Stimulated activated CD4-positive, alpha-beta T cell treated with anti-CD3 and anti-CD28 coated beads, Interleukin-4, amount 100 ng/mL, for 24 hours (primary cell): ENCODE data around the gene SPDYC.
"Not testable (repeated sequence)": the region's sequence is repeated elsewhere in the genome, so short reads cannot be mapped to it uniquely, and the experiment has no call there.

ENCODE experiments used
- DNase-seq: peaks from one replicate; pipeline ENCODE4 v3.0.0-alpha.2; 2020

SPDYC gene

DNA sequence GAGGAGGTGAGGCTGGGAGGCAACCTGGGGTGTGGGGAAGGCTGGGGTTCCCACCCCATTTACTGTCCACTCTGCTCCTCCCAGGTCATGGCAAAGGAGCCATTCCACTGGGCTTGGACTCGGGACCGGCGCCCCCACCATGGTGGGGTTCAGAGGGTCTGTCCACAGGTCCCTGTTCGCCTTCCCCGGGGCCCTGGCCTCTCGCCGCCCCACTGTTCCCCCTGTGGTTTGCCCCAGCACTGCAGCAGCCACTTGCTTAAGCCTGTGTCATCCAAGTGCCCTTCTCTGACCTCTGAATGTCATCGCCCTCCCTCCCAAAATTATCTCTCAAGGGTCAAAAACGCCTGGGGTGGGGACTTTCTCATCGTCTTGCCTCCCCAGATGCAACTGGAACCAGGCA, 2.6 kb downstream of the SPDYC start:
- DNase-seq, result no peak

DNA sequence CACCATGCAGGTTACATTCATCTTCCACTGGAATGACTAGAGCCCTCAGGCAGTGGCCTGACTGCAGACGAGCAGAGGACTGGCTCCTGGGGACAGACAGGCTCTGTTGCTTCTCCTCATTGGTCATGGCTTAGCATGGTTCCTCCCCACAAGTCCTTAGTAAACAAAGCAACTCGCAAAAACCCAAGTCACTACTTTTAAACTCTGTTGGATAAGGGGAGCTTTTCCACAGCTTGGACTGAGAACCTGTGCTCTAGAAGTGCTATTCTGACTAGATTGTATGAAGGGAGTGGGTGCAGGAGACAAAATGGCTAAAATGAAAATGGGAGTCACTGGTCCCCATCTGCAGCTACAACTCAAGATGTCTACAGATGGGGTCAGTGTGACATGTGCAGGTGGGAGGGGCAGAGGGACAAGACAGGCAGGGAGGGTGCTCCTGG, 4.6 kb downstream of the SPDYC start:
- not testable (repeated sequence) for DNase-seq

DNA sequence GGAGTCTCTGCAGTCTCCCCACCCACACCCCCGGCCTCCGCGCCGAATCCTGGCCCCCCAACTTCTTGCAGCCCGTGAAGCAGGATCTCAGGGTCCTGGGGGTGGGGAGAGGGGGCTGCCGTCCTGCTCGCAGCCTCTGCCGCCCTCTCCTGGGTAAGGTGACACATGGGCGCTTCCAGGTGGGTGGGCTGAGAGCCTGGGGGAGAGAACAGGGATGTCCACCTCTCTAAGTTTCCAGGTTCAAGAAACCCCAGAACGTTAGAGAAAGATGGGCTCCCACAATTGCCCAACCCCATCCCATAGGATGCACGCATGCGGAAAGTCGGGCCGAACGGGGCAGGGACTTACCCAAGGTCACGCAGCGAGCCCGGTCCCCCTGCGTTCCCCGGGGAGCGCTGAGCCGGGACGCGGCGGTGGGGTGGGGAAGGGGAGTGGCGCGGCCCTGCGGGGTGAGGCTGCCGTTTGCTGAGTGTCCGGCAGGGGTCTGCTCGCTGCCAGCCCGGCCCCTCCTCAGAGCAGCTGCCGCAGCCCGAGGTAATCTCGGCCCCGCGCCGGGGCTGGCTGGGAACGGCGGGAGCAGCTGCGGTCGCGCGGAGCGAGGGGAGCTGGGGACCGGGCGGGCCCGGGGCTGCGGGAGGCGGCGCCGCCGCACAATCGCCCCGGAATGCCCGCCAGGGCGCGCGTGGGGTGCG, 11.0 kb downstream of the SPDYC start:
- peak; percentile 57 for DNase-seq

DNA sequence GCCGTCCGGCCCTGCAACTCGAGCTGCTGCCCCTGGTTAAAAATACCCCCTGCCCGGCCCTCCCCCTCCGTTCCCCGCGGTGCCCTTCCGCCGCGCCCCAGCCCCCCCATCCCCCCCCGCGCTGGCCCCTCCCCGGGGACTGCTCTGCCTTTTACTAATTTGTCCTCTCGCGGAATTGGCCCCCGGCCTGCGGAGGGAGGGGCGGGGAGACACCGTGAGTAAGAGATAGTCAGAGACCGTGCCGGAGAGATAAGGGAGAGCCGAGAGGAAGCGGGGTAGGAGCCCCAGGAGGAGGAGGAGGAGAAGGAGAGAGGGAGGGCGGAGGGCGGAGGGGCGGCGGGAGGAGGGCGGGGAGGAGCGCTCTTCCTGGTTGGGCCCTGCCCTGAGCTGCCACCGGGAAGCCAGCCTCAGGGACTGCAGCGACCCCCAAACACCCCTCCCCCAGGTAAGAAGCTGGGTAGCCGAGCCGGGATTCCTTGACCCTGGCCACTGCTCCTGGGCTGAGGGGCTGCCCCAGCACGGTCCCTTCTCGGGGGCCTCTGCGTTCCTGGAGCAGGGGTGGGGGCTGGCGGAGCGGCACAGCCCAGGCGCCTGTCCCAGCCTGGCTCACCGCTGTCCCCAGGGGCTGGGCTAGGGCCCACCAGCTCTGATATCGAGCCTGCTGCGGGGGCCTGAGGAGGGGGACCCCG, 11.7 kb downstream of the SPDYC start, which contains the start of gene CAPN1:
Gene CAPN1 (plus strand): TSS at position 360 of the 689 bp plus-strand sequence. CDS start 774 bp downstream, outside the sequence.
- DNase-seq, result peak; percentile 83

DNA sequence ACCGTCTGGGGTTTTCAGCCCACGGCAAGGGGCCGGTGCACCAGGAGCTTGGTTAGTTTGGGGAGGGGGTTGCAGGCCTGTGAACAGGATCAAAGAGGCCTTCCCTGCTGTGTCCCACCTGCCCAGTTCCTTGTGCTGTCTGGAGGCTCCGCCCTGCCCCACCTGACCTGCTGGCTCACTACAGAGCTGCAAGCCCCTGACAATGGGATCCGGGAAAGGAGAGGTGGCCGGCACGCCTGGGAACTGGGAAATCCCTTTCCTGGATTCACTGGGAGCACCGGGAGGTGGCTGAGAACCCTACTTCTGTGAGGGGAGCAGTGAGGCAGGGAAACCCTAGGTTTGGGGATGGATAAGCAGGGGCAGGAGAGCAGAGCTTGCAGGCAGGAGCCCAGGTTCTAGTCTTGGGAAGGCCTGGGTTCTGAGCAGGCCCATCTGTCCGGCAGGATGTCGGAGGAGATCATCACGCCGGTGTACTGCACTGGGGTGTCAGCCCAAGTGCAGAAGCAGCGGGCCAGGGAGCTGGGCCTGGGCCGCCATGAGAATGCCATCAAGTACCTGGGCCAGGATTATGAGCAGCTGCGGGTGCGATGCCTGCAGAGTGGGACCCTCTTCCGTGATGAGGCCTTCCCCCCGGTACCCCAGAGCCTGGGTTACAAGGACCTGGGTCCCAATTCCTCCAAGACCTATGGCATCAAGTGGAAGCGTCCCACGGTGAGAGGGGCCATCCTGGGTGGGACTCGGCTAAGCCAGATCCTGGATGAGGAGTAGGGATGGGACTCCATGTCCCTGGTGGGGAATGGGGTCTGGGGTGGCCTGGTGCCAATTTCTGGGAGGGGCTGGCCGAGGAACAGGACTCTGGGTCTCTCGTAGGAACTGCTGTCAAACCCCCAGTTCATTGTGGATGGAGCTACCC, 12.5 kb downstream of the SPDYC start:
- DNase-seq, result no peak

DNA sequence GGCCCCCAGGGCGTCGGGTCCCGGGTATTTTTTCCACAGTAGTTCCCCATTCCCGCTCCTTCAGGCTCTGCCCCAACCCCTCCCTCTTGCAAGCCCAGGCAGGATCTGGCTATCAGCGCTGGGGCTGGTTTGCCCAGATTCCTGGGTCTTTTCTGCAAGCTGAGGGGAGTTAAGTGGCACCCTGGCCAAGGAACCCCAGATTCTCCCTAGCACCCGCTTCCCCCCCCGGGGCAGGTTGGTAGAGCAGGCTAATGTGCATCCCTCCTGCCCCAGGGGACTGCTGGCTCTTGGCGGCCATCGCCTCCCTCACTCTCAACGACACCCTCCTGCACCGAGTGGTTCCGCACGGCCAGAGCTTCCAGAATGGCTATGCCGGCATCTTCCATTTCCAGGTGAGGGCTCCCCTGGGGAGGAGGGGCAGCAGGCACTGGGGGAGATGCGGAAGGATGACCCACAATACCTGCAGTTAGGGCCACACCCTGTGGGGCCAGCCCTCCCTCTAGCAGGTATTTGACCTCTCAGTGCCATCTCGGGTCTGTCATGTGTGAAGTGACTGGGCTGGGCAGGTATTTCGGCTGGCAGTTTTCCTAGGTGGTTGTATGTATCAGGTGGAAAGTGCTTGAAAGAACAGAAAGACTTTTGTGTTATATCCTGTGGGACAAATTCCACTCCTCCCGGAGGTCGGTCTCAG, 13.3 kb downstream of the SPDYC start:
- DNase-seq, result no peak

DNA sequence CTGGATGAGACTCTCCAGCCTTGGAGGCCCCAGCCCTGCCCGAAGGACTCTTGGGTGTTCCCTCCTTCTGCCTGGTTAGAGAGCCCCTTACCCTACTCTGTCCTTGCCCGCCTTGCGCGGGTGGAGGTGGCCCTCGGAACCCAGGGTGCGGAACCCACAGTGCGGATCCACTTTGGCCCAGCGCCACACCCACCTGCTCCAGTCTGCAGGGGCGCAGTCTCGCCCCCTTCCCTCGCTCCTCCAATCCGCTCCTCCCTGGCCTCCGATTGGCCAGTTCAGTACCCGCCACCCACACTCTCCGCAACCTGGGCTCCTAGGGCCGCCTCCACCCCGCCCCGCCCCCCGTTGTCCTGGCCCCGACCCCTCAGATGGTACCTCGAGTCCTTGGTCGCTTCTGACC, 14.1 kb downstream of the SPDYC start:
- no peak for DNase-seq

DNA sequence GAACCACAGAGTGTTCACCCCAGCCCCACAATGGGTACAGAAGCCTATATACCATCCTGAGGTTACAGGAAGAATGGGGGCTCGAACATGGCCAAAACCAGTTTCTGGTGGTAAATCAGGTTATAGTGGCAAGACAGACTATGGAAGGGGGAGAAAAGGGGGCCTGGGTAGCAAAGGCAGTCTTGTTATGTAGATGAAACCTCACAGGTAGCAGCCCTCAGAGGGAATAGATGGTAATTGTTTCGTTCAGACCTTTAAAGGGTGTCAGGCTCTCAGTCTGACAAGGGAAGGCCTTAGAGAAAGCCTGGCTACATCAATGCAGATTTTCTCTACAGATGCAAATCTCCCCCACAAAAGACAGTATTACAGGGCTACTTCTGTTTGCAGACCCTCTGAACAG, 15.1 kb downstream of the SPDYC start:
- DNase-seq, result no peak

DNA sequence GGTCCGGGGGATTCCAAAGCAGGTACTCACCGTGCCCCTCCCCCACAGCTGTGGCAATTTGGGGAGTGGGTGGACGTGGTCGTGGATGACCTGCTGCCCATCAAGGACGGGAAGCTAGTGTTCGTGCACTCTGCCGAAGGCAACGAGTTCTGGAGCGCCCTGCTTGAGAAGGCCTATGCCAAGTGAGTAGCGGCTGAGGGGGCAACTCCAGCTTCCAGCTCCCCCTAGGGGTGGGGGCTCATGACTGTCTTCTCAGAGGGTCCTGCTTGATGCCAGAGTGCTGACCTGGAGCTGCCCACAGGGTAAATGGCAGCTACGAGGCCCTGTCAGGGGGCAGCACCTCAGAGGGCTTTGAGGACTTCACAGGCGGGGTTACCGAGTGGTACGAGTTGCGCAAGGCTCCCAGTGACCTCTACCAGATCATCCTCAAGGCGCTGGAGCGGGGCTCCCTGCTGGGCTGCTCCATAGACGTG, 15.9 kb downstream of the SPDYC start:
- no peak for DNase-seq

DNA sequence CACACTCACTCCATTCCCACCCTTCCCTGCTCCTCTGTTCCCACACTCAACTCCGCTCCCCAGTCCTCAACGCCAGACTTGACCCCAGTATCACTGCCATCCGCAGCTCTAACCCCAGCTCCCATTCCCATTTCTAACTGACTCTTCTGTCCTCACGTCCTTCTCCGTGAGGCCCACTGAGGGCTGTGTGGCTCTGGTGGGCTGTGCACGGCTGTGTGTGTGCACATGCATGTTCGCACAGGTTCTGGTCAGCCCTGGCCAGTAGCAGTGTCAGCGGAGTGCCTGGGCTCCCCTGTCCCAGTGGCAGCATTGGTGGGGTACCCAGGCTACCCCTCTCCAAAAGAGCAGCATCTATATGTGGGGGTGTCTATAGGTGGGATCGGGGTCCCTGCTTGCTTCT, 16.7 kb downstream of the SPDYC start:
- DNase-seq, result no peak

DNA sequence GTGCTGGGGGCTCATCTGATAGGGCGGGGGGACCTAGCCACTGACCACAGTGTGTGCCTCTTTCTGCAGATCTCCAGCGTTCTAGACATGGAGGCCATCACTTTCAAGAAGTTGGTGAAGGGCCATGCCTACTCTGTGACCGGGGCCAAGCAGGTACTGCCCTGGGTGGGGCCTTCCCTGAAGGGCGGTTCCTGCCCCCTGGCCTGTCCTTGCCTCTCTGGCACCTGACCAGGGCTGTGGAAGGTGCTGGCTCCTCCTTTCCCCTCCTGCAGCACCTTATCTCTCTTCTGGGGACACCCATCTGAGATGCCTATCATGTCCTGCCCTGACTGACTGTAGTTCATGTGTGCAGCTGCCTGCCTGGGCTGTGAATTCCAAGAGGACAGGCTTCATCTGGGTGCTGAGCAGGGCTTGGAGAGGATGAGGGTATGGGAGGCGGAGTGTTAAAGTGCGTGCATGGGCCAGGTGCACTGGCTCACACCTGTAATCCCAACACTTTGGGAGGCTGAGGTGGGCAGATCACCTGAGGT, 17.2 kb downstream of the SPDYC start:
- DNase-seq, result no peak

DNA sequence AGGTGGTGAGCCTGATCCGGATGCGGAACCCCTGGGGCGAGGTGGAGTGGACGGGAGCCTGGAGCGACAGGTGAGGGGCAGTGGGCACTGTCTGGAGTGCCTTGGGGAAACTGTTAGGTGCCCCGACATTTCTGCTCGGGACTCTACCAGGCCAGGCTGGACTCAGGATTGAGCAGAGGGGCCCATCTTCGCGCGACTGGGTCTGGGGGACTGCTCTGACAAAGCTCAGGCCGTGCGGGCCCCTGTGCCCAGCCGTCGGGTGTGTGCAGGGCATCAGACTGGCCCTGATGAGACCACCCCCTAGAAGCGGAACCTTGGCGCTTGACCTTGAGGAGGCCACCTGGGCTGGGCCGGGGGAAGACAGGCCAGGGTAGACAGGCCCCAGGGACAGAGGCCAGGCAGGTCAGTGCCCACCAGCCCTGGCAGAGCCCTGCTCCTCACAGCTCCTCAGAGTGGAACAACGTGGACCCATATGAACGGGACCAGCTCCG, 18.0 kb downstream of the SPDYC start:
- no peak for DNase-seq

DNA sequence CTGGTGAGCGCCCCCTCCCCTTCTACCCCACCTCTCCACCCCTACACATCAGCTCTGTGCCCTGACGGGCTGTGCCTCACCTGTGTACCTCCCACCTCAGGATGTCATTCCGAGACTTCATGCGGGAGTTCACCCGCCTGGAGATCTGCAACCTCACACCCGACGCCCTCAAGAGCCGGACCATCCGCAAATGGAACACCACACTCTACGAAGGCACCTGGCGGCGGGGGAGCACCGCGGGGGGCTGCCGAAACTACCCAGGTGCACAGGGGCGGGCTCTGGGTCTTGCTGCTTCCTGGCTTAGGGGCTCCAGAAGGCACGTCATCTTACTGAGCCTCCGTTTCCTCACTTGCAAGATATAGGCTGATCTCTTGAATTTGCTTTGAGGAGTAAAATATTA, 18.5 kb downstream of the SPDYC start:
- DNase-seq, result no peak

DNA sequence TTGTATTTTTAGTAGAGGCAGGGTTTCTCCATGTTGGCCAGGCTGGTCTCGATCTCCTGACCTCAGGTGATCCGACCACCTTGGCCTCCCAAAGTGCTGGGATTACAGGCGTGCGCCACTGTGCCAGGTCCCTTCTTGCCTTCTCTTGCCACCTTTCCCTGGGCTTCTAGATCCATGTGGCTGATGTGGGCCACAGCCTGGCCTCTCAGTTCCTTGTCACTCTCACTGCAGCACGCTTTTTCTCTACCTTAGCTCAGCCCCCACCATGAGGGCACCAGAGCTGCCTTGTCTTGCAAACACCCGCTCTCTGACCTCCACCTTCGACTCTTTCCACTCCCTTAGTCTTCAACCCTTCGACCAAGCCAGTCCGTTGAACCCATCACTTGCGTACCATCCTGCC, 19.2 kb downstream of the SPDYC start:
- DNase-seq, result no peak

DNA sequence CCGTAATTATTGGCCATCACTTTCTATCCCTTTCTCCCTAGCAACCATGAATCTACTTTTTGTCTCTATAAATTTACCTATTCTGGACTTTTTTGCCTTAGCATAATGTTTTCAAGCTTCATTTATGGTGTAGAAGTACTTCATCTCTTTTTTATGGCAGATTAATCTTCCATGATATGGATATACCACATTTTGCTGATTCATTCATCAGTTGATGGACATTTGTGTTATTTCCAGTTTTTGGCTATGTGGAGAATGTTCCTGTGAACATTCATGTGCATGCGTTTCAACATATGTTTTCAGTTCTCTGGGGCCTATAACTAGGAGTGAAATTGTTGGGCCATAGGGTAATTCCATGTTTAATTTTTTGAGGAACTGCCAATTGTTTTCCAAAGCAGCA, 24.5 kb downstream of the SPDYC start:
- DNase-seq, result no peak

DNA sequence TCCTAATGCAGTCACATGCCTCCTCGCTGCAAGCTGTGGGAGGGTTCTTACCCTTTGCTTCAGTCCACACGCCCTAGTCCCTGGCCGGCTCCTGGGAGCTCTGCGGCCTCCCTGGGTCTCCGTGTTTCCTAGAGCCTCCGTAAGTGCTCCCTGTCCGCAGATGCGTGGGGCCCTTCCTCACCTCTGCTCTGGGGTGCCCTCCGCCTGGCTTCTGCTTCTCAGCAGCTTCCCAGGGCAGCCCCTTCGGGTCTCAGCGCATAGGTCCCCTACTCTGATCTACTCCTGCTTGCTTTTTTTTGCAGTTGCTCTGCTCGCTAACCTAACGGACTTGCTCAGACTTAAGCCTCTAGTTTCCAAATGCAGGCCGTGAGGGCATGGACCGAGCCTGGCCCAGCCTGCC, 34.1 kb downstream of the SPDYC start:
- DNase-seq, result no peak

DNA sequence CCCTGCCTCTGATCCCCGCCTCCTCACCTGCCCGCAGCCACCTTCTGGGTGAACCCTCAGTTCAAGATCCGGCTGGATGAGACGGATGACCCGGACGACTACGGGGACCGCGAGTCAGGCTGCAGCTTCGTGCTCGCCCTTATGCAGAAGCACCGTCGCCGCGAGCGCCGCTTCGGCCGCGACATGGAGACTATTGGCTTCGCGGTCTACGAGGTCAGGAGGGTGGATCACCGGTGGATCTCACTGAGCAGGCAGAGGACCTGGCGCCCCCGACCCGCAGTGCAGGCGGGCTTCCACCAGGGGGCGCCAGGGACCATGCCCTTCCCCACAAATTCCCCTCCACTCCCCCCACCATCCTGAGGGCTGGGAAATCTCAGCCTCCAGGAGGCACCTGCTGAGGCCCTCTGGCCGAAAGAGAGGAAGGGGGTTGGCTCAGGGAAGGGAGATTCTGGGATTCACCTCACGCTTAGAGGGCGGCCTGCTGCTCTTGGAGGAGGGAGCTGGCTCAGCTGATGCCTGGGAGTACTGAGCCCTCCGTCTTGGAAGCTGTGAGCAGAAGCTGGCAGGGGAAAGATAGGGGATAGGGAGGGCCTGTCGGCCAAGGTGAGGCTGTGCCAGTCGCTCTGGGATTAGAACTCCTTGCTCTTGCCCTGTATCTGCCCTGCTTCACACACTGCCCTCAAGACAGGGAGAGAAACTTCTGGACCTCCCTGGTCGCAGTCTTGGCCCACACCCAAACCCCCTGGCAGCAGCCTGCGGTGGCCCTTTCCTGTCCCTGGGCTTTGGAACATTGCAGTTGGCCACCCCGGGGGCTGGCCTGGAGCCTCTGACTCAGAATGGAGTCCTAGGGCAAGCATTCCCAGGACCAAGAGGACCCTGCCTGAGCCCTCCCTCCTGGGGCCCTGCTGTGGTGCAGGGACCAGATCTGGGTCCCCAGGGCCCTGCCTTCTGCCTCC, 34.9 kb downstream of the SPDYC start:
- peak; percentile 47 for DNase-seq

DNA sequence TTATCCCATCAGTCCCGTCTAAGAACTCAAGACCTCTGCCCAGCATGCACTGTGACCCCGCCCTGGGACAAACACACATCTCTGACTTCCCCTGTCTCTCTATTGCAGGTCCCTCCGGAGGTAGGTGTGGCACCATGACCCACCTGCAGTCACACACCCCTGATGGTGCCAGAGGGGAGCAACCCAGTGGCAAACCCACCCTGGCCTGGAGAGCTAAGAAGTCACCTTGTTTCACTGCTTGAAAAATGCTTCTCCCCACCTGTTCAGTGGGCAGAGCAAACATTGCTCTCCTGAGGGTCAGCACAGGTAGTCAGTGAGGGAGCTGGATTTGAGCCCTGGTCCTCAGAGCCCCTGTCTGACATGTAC, 35.6 kb downstream of the SPDYC start:
- DNase-seq, result no peak

DNA sequence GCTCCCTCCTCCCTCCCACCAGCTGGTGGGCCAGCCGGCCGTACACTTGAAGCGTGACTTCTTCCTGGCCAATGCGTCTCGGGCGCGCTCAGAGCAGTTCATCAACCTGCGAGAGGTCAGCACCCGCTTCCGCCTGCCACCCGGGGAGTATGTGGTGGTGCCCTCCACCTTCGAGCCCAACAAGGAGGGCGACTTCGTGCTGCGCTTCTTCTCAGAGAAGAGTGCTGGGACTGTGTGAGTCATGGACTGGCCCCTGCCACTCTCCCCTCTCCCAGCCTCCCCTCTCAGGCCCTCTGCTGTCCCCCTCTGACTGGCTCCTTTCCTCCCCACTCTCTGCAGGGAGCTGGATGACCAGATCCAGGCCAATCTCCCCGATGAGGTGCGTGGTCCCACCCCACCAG, 36.4 kb downstream of the SPDYC start:
- DNase-seq, result no peak

DNA sequence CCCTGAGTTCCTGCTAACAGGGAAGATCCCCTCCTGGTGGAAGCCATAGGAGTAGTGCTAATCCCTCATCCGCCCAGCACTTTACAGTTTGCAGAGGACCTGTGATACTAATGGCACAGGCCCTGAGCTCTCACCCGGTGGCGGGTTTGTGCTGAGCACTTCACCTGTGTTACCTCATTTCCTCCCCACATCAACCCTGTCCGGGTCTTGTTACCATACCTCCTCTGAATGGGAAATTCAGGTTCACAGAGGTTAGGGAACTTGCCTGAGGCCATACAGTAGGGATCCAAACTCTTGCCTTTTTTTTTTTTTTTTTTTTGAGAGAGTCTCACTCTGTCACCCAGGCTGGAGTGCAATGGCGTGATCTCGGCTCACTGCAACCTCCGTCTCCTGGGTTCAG, 36.9 kb downstream of the SPDYC start:
- no peak for DNase-seq
